H1 (cell line): ENCODE results near the gene RASGRF1. TPM values are rescaled to one million over a fixed set of nuclear protein-coding genes. Genes with fewer than 3 reads are reported as not detected.

Experiments
- CTCF ChIA-PET: fragments of 300-600 bp; sonication (Branson Sonifier 250); formaldehyde crosslinking; loops from one replicate; lab custom pipeline; 2021; ENCODE audit not compliant: partially characterized antibody; lab: Charles Lee
- POLR2A ChIA-PET: fragments of 300-600 bp; sonication (Branson Sonifier 250); formaldehyde crosslinking; loops from one replicate; lab custom pipeline; 2021; ENCODE audit warnings: inconsistent platforms; ENCODE audit not compliant: partially characterized antibody; lab: Charles Lee
- DNase-seq, 2 experiments: peaks; one replicate each; pipeline versions ENCODE4 v3.0.0 to v3.0.0-alpha.2; 2010 to 2022; ENCODE audit warnings: low spot score in 2 of 2, low read depth in 1 of 2, mixed read lengths in 1 of 2
- FAIRE-seq: peaks from 2 replicates; lab custom pipeline; 2011; peaks lifted over from hg19 to GRCh38; lab: Jason Lieb, UNC
- H2AFZ ChIP-seq: 2 replicates; pipeline ENCODE4 v1.8.1; 2012; ENCODE audit warnings: low read length, inconsistent platforms
- H2AK5ac ChIP-seq: 2 replicates; pipeline ENCODE4 v1.6.1; 2013; ENCODE audit warnings: low read depth, low read length
- H2BK120ac ChIP-seq: replicated peaks from 2 replicates; pipeline ENCODE3; 2013; ENCODE audit warnings: low read depth, low read length, inconsistent platforms
- H2BK12ac ChIP-seq: 2 replicates; pipeline ENCODE4 v1.6.1; 2013; ENCODE audit warnings: low read depth, low read length
- H2BK15ac ChIP-seq: 2 replicates; pipeline ENCODE4 v1.6.1; 2013; ENCODE audit warnings: low read length
- H2BK20ac ChIP-seq: 2 replicates; pipeline ENCODE4 v1.6.1; 2013; ENCODE audit warnings: low read length
- H2BK5ac ChIP-seq: 2 replicates; pipeline ENCODE4 v1.6.1; 2013; ENCODE audit warnings: low read depth, low read length
- H3K14ac ChIP-seq: 2 replicates; pipeline ENCODE4 v1.6.1; 2013; ENCODE audit warnings: inconsistent platforms; ENCODE audit not compliant: insufficient read length
- H3K18ac ChIP-seq: 2 replicates; pipeline ENCODE4 v1.6.1; 2013; ENCODE audit warnings: low read length; ENCODE audit errors: extremely low read depth
- H3K23ac ChIP-seq: 2 replicates; pipeline ENCODE4 v1.6.1; 2013; ENCODE audit warnings: inconsistent platforms; ENCODE audit not compliant: insufficient read length
- H3K23me2 ChIP-seq: 2 replicates; pipeline ENCODE4 v1.6.1; 2013; ENCODE audit warnings: low read depth, low read length
- H3K27ac ChIP-seq: 2 replicates; pipeline ENCODE4 v1.6.1; 2011; ENCODE audit warnings: low read depth, low read length, inconsistent platforms
- H3K27me3 ChIP-seq, 4 experiments: replicated peaks in 1 of 4; 1 replicate in 1 of 4; 2 replicates in 3 of 4; pipeline versions ENCODE4 v1.6.1 to v1.8.1; 2011 to 2013; ENCODE audit warnings: low read length in 3 of 4, mild to moderate bottlenecking in 3 of 4, inconsistent platforms in 2 of 4, mixed read lengths in 2 of 4, moderate library complexity in 1 of 4; ENCODE audit not compliant: control insufficient read depth in 3 of 4, insufficient read depth in 3 of 4; ENCODE audit errors: extremely low read depth in 1 of 4
- H3K36me3 ChIP-seq, 4 experiments: 2 replicates each; pipeline versions ENCODE4 v1.6.1 to v1.8.1; 2011 to 2013; ENCODE audit warnings: mild to moderate bottlenecking in 4 of 4, low read length in 3 of 4, moderate library complexity in 2 of 4, control low read depth in 1 of 4, inconsistent platforms in 1 of 4; ENCODE audit not compliant: insufficient read depth in 4 of 4, control insufficient read depth in 2 of 4
- H3K4ac ChIP-seq: replicated peaks from 2 replicates; pipeline ENCODE3; 2013; ENCODE audit warnings: low read length, low read depth, mixed read lengths, inconsistent platforms; ENCODE audit not compliant: insufficient read length
- H3K4me1 ChIP-seq, 4 experiments: replicated peaks in 1 of 4; 1 replicate in 1 of 4; 2 replicates in 3 of 4; pipeline versions ENCODE4 v1.6.1 to v1.8.1; 2011 to 2013; ENCODE audit warnings: low read length in 3 of 4, inconsistent platforms in 2 of 4, mixed read lengths in 1 of 4; ENCODE audit not compliant: insufficient read depth in 4 of 4, control insufficient read depth in 3 of 4
- H3K4me2 ChIP-seq, 2 experiments: 2 replicates each; pipeline versions ENCODE4 v1.6.1 to v1.8.1; 2011 to 2013; ENCODE audit warnings: low read depth in 2 of 2, low read length in 2 of 2, control low read depth in 1 of 2, inconsistent platforms in 1 of 2, mild to moderate bottlenecking in 1 of 2; ENCODE audit not compliant: insufficient read depth in 1 of 2
- H3K4me3 ChIP-seq, 4 experiments: fragments of 200-600, 300-600 bp in 1 of 4; sonication (generic), shearing (Covaris generic), sonication (Bioruptor Twin) in 1 of 4; 2 replicates each; pipeline versions ENCODE4 v1.5.1 to v1.8.1; 2011 to 2016; ENCODE audit warnings: low read length in 4 of 4, low read depth in 3 of 4, control low read depth in 2 of 4, inconsistent platforms in 2 of 4, mild to moderate bottlenecking in 2 of 4, mixed read lengths in 1 of 4, moderate library complexity in 1 of 4; ENCODE audit not compliant: insufficient read depth in 2 of 4; ENCODE audit errors: extremely low read depth in 1 of 4
- H3K56ac ChIP-seq: replicated peaks from 2 replicates; pipeline ENCODE3; 2013; ENCODE audit warnings: low read depth, mild to moderate bottlenecking, mixed read lengths, low read length, inconsistent platforms; ENCODE audit not compliant: insufficient read length
- H3K79me1 ChIP-seq: 2 replicates; pipeline ENCODE4 v1.6.1; 2013; ENCODE audit warnings: low read depth, low read length, control low read depth
- H3K79me2 ChIP-seq, 2 experiments: 2 replicates each; pipeline versions ENCODE4 v1.6.1 to v1.8.1; 2012 to 2013; ENCODE audit warnings: low read length in 2 of 2, mild to moderate bottlenecking in 2 of 2, inconsistent platforms in 1 of 2; ENCODE audit not compliant: insufficient read depth in 2 of 2, control insufficient read depth in 1 of 2
- H3K9ac ChIP-seq, 4 experiments: replicated peaks in 1 of 4; 1 replicate in 1 of 4; 2 replicates in 3 of 4; pipeline versions ENCODE4 v1.6.1 to v1.8.1; 2011 to 2013; ENCODE audit warnings: low read depth in 3 of 4, low read length in 3 of 4, control low read depth in 2 of 4, mild to moderate bottlenecking in 2 of 4, moderate library complexity in 2 of 4, inconsistent platforms in 1 of 4; ENCODE audit errors: extremely low read depth in 1 of 4
- H3K9me3 ChIP-seq, 2 experiments: 2 replicates each; pipeline versions ENCODE4 v1.6.1 to v1.8.1; 2012 to 2013; ENCODE audit warnings: mild to moderate bottlenecking in 2 of 2, moderate library complexity in 2 of 2, control low read depth in 1 of 2, inconsistent platforms in 1 of 2, low read depth in 1 of 2, low read length in 1 of 2, mixed read lengths in 1 of 2; ENCODE audit not compliant: insufficient read depth in 2 of 2
- H4K20me1 ChIP-seq, 2 experiments: replicated peaks in 1 of 2; 2 replicates each; pipeline versions ENCODE3 to v1.8.1; 2011 to 2013; ENCODE audit warnings: inconsistent platforms in 2 of 2, low read length in 2 of 2, mild to moderate bottlenecking in 1 of 2; ENCODE audit not compliant: insufficient read depth in 2 of 2, control insufficient read depth in 1 of 2
- H4K5ac ChIP-seq: 2 replicates; pipeline ENCODE4 v1.6.1; 2013; ENCODE audit warnings: low read length, low read depth, mixed read lengths, inconsistent platforms; ENCODE audit not compliant: insufficient read length
- H4K8ac ChIP-seq: 2 replicates; pipeline ENCODE4 v1.8.0; 2013; ENCODE audit warnings: mild to moderate bottlenecking, moderate library complexity, low read length, inconsistent platforms; ENCODE audit not compliant: insufficient read depth; ENCODE audit errors: extremely low read depth
- H4K91ac ChIP-seq: replicated peaks from 2 replicates; pipeline ENCODE3; 2013; ENCODE audit warnings: low read length, mixed read lengths, inconsistent platforms; ENCODE audit not compliant: insufficient read length
- ASH2L ChIP-seq: fragments of 200-600, 300-600 bp; sonication (generic); IDR thresholded peaks from one replicate; pipeline ENCODE4 v1.7.1; 2017; ENCODE audit warnings: low read length
- CEBPB ChIP-seq: IDR thresholded peaks from 2 replicates; pipeline ENCODE4 v1.6.1; 2012; ENCODE audit warnings: low read depth, low read length
- HDAC6 ChIP-seq: IDR thresholded peaks from one replicate; pipeline ENCODE4 v1.7.1; 2012; ENCODE audit warnings: low read depth, mild to moderate bottlenecking, inconsistent platforms, low read length, moderate library complexity
- NRF1 ChIP-seq: IDR thresholded peaks from 2 replicates; pipeline ENCODE4 v1.6.1; 2011; ENCODE audit warnings: mild to moderate bottlenecking, low read depth, low read length, improper control_type of control experiment
- POU5F1 ChIP-seq: IDR thresholded peaks from 2 replicates; pipeline ENCODE4 v1.6.1; 2011; ENCODE audit warnings: low read depth, mild to moderate bottlenecking, low read length, moderate library complexity
- SUZ12 ChIP-seq: fragments of 200-600 bp; sonication (generic); IDR thresholded peaks from 2 replicates; pipeline ENCODE4 v1.6.1; 2012; ENCODE audit warnings: mild to moderate bottlenecking, inconsistent platforms, low read length, moderate library complexity, mixed read lengths
- TBP ChIP-seq: IDR thresholded peaks from 2 replicates; pipeline ENCODE4 v1.6.1; 2011; ENCODE audit warnings: low read depth, low read length, improper control_type of control experiment
- TEAD4 ChIP-seq: IDR thresholded peaks from 2 replicates; pipeline ENCODE4 v1.6.1; 2012; ENCODE audit warnings: low read depth, low read length, inconsistent platforms, mixed read lengths
- WGBS, 2 experiments: shearing (Covaris generic) in 1 of 2; methylation state at CpG; one replicate each; pipeline versions ENCODE4 v1.1.6 to v1.1.7; 2013 to 2015; ENCODE audit warnings: low lambda C conversion rate in 2 of 2, mixed read lengths in 2 of 2, inconsistent platforms in 1 of 2, low coverage in 1 of 2, missing lambda C conversion rate in 1 of 2; ENCODE audit not compliant: insufficient replicate concordance in 2 of 2, insufficient coverage in 1 of 2, insufficient read length in 1 of 2; ENCODE audit errors: extremely low coverage in 1 of 2, missing lambda C conversion rate in 1 of 2; 5-methylcytosine and 5-hydroxymethylcytosine counted together
- polyA plus RNA-seq, 7 experiments: library from polyadenylated mRNA; depleted of rRNA in 3 of 7; stranded (reverse) in 5 of 7; unstranded in 2 of 7; fragments of >200 nt in 5 of 7; fragments of 200-250 nt in 2 of 7; gene quantifications; 1 replicate in 5 of 7; 2 replicates in 1 of 7; 4 replicates in 1 of 7; pipeline versions ENCODE4 v1.2.1 to v1.2.3, GENCODE V29; 2011 to 2013; ENCODE audit warnings: missing spikeins in 2 of 7, mixed read lengths in 2 of 7
- total RNA-seq: library from RNA; stranded (reverse); fragmentation: NEBNext Ultra II Directional; extraction: Animal tissue kit (Norgen Biotek cat#: 25700); gene quantifications from 2 replicates; pipeline ENCODE4 v1.2.1, GENCODE V29; 2021
- TF ChIP-seq, protein P1 (sequence below): IDR thresholded peaks from 2 replicates; pipeline ENCODE4 v1.6.1; 2012; ENCODE audit warnings: inconsistent platforms
- TF ChIP-seq, protein P2 (sequence below): IDR thresholded peaks from 2 replicates; pipeline ENCODE4 v1.6.1; 2012; ENCODE audit warnings: inconsistent platforms
- TF ChIP-seq, protein P3 (sequence below): IDR thresholded peaks from 2 replicates; pipeline ENCODE4 v1.6.1; 2011; ENCODE audit warnings: low read length, improper control_type of control experiment

The RASGRF1 gene
- total and polyA plus RNA-seq, 2 of the 8 experiments (the other 6 are each of a cell fraction or from before 2014, with no cell fraction given) = 0.42 to 0.67 TPM

DNA sequence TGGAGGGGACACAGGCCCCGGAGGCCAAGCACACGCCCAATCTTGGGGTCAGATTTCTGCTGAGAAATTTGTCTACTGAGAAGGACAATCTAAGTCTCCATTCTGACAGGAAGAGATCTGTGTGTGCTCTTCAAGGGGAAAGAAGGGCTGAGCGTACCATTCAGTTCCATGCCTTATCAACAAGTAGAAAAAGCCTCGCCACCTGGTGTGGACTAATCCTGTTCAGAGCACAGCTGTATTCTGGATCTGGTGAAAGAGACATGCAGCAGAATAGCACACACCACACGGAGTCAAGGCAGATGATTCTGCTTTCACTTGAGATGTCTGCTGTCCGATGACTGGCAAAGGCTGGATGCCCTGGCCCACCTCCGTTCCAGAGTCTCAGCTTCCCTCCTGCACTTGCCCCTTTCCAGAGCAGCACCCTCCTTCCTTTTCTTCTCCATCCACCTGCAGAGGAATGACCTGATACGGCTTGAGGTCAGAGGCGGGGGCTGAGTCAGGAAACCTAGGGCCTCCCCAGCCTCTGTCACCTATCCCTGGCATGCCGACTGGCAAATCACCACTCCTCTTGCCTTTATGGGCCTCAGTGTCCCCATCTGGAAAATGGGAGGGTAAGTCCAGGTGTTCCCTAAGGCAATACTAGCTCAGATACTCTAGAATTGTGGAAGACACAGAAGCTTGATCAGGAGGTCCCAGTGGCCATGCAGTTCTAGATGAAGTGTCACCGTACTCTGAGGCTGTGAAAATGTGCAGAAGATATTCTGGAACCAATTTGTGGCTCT is 108.9 kb downstream of the RASGRF1 start:
- Histone ChIP-seq H3K36me3 (no peaks in the 10 kb centered on the region), H2BK120ac (no peak overlapping the region), H2BK12ac (no peak overlapping the region), H2AFZ (no peak overlapping the region), H3K79me2 (no peaks in the 10 kb centered on the region), H2BK15ac (no peak overlapping the region), H3K27ac (no peak overlapping the region), H3K4ac (no peak overlapping the region), H4K91ac (no peak overlapping the region), H3K18ac (no peak overlapping the region), H4K8ac (no peak overlapping the region), H3K9me3 (no peaks in the 10 kb centered on the region), H2AK5ac (no peak overlapping the region), H3K4me3 (no peak overlapping the region), H4K20me1 (no peaks in the 10 kb centered on the region), H3K4me2 (no peak overlapping the region), H3K4me1 (no peaks in the 10 kb centered on the region; a peak in 2 of 7 replicates), H3K23me2 (no peaks in the 10 kb centered on the region), H3K9ac (no peak overlapping the region), H3K79me1 (no peaks in the 10 kb centered on the region), H3K14ac (no peak overlapping the region), H3K23ac (no peak overlapping the region), H4K5ac (no peak overlapping the region), H3K56ac (no peak overlapping the region), H3K27me3 (peaks cover 0 to 13% (median 8%) of the 10 kb centered on the region in 4 experiments; a peak in 3 of 7 replicates), H2BK5ac (no peak overlapping the region), H2BK20ac (no peak overlapping the region)
- ChIA-PET CTCF (interaction anchor here (0.8 to 8.1 kb wide), 20 partner anchors 10 to 203 kb away, joined by 3 to 123 read pairs (median 6); no protein-coding TSS in a partner anchor), POLR2A (interaction anchor here (4.5 kb wide), 1 partner anchor 72 kb away, joined by 20 read pairs; no protein-coding TSS in a partner anchor)
- FAIRE-seq (no peak), DNase-seq (no peak)
- 93% methylated on average over 11 of the region's 11 CpGs; no CpG with 5 or more reads in 1 of the 2 experiments for WGBS, 2 experiments
- TF ChIP-seq TEAD4 = no peak
- TF ChIP-seq, protein P1, sequence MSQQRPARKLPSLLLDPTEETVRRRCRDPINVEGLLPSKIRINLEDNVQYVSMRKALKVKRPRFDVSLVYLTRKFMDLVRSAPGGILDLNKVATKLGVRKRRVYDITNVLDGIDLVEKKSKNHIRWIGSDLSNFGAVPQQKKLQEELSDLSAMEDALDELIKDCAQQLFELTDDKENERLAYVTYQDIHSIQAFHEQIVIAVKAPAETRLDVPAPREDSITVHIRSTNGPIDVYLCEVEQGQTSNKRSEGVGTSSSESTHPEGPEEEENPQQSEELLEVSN = no peak
- TF ChIP-seq CEBPB = no peak
- no peak for TF ChIP-seq TBP
- no peak for TF ChIP-seq NRF1
- TF ChIP-seq SUZ12 = no peak
- no peak for TF ChIP-seq POU5F1
- TF ChIP-seq, protein P2, sequence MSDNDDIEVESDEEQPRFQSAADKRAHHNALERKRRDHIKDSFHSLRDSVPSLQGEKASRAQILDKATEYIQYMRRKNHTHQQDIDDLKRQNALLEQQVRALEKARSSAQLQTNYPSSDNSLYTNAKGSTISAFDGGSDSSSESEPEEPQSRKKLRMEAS = no peak
- TF ChIP-seq, protein P3, sequence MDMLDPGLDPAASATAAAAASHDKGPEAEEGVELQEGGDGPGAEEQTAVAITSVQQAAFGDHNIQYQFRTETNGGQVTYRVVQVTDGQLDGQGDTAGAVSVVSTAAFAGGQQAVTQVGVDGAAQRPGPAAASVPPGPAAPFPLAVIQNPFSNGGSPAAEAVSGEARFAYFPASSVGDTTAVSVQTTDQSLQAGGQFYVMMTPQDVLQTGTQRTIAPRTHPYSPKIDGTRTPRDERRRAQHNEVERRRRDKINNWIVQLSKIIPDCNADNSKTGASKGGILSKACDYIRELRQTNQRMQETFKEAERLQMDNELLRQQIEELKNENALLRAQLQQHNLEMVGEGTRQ = no peak
- TF ChIP-seq HDAC6 = no peak
- no peak for TF ChIP-seq ASH2L
